ENCODE measurements around the gene FANCG.

Gene FANCG

GRCh38 chr9:35102769-35103659 lies 23.3 kb upstream of the FANCG start, which contains the start of gene STOML2:
Gene STOML2 (minus strand): TSS chr9:35103131. CDS start chr9:35103094, 37 bp downstream.
- DNase-seq, result peak; percentile 84

GRCh38 chr9:35102465-35102768 lies 22.7 kb upstream of the FANCG start:
- no peak for DNase-seq

DNA sequence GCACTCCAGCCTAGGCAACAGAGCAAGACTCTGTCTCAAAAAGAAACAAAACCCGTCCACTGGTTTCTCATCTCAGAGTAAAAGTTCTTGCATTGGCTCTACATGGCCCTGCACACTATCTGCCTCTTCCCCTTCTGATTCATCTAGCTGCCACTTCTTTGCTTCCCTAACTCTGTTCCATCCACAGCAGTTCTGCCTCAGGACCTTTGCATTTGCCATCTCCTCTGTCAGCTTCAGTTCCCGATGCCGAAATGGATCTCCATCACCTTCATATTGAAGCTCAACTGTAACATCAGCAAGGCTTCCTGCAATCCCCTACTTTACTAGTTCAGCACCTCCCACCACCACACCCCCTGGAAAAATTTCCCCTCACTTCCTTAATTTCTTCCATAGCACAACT lies 17.8 kb upstream of the FANCG start:
- no peak for DNase-seq

GRCh38 chr9:35096035-35096849 lies 16.5 kb upstream of the FANCG start, which contains the start of gene PIGO:
Gene PIGO (minus strand): TSS chr9:35096591. CDS start chr9:35095565, 1,026 bp downstream.
- DNase-seq, result peak; percentile 68

- no peak for DNase-seq
Measured at GRCh38 chr9:35091536-35091935, 11.8 kb upstream of the FANCG start.

DNA sequence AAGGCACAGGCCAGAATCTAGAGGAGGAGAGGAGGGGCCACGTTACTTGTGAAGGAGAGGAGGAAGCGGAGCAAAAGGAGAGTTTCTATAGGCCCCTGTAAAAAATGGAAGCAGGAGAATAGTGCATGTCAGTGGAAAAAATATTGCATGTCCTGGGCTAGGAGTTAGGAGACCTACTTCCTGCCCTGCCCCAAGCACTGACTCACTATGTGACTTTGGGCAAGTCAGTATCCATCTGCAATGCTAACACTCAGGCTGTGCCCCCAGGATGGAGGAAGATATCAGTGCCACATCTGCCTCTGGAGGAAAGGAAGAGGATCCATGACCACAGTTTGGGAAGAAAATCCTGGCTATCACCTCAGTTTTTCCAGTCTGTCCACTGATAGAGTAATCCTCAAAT lies 9.7 kb upstream of the FANCG start:
- DNase-seq, result no peak

DNA sequence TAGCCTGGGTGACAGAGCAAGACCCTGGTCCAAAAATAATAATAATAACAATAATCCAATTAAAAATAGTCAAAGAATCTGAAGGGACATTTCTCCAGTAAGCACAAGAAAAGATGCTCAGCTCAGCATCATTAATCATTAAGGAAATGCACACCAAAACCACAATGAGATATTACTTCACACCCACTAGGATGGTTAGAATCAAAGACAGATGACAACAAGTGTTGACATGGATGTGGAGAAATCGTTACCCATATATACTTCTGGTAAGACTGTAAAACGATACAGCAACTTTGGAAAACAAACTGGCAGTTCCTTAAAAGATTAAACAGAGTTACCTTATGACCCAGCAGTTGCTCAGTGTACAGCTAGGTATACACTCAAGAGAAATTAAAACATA lies 5.3 kb upstream of the FANCG start:
- DNase-seq, result no peak

DNA sequence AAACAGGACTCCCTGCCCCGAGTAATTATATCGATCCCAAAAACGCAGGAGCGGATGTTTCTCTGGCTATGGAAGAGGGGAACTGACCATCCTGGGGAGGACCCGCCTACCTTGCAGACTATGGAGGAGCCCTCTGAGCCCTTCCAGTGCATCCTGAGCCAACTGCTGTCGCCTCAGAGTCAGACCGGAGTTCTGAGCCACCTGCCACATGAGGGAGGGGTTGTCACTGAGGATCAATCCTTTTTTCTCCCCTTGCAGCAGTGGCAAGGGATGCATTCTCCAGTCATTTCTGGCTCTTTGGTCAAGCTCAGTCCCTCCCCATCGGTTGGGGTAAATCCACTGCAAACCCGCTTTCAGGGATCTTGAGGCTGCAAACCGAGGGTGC lies 709 bp downstream of the FANCG start:
- no peak for DNase-seq

DNA sequence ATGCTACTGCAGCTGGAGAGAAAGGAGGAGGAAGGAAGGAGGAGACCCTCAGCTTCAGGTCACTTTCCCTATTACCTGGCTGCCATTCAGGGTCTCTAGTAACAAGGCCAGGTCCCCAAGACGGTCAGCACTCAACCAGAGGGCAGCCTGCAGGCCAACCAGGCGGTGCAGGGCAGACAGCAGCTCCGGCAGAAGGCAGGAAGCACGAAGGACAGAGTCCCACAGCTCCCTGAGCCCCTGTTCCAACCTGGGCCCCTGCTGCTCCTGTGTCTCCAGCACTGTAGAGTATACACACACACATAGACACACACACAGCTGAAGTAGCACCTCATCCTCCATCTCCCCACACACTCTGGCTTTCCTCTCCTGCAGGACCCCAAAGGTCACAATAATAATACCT lies 1.7 kb downstream of the FANCG start:
- no peak for DNase-seq

GRCh38 chr9:35076848-35077247 lies 2.9 kb downstream of the FANCG start:
- DNase-seq, result no peak

DNA sequence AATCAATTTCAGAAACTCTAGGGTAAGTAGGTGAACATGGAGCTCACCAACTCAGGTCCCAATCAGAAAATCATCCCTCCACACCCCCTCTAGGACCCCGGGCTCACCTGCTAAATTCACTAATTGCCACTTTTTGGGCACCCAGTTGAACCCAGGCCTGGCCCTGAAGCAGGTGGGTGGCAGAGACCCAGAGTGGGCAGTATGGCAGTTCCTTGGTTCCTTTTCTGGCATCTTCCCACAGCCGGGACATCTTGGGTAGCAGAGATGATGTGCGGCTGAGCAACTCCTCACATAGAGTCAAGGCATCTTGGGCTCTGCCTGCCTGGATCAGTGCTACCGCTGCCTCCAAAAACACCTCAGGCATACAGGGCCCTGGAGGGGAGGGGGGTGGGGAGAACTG lies 4.4 kb downstream of the FANCG start:
- DNase-seq, result no peak

- DNase-seq, result no peak
Measured at GRCh38 chr9:35074791-35075190, 5.0 kb downstream of the FANCG start.

DNA sequence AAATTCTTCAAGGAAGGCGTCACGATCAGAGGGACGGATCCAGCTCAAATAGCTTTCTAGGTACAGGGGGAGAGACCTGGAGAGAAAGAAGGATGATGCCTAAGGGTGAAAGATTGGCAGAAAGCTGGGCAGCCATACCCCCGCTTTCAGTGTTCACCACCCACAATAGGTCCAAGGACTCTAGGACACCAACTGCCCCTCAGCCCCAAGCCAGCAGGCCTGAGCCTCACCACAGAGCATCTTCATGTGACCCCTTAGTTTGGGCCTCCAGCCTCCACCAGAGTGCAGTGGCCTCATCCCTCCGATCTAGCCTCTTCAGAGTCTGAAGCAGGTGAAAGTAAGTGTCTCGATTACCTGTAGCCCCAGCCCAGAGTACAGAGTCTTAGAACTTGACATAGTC lies 5.6 kb downstream of the FANCG start:
- no peak for DNase-seq

DNA sequence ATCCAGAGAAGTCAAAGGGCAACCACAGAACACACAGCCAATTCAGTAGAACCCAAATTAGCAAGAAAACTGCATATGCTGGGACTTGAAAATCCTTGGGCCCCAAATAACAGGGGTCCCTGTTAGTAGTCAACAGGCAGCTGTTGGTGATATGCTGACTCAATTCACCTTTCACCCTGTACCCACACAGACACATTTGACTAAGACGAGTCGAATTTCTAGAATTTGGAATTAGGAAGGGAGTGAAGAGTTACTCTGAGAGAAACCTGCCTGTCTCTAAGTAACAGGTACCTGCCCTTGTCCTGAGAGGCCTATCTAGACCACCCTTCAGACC lies 6.5 kb downstream of the FANCG start:
- DNase-seq, result no peak

DNA sequence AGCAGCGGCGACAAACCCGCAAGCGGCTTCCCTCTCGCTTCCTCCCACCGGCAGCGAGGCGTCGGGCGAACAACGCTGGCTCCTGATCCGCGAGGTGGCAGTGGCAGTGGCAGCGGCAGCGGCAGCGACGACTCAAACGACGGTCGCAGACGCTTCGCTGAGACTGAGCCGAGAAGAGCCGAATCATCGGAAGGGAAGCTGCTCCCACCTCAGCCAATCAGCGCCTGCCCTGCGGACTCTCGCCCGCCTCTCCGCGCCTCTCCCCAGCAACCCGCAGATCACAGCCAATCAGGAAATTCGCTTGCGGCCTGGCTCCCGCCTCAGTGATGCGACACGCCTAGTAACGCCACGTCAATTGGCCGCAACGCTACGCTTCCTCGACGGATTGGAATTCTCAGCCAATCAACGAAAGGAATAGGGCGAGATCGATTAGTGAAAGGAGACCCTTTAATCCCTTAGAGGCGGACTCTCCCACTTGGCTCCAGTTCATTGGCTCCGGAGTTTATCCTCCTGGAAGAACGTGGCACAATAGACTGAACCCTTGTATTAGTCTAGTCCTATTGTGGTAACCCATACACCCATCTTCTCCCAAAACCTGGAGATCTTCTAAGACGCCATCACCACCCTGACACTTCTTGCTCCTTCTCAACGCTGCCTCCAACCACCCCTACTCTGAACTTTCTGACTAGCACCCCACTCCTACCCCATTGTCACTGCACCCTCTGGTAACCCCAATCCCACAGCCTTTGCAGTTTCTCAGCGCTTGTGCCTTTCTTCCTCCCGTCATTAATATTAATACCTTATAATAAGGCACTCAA lies 7.1 kb downstream of the FANCG start, which contains the start of gene VCP:
Gene VCP, minus strand, starts transcription at position 165 of the 818 bp plus-strand sequence. CDS start 272 bp downstream, outside the sequence.
- peak; percentile 95 for DNase-seq

GRCh38 chr9:35071814-35072460 lies 7.8 kb downstream of the FANCG start:
- DNase-seq, result peak; percentile 19

DNA sequence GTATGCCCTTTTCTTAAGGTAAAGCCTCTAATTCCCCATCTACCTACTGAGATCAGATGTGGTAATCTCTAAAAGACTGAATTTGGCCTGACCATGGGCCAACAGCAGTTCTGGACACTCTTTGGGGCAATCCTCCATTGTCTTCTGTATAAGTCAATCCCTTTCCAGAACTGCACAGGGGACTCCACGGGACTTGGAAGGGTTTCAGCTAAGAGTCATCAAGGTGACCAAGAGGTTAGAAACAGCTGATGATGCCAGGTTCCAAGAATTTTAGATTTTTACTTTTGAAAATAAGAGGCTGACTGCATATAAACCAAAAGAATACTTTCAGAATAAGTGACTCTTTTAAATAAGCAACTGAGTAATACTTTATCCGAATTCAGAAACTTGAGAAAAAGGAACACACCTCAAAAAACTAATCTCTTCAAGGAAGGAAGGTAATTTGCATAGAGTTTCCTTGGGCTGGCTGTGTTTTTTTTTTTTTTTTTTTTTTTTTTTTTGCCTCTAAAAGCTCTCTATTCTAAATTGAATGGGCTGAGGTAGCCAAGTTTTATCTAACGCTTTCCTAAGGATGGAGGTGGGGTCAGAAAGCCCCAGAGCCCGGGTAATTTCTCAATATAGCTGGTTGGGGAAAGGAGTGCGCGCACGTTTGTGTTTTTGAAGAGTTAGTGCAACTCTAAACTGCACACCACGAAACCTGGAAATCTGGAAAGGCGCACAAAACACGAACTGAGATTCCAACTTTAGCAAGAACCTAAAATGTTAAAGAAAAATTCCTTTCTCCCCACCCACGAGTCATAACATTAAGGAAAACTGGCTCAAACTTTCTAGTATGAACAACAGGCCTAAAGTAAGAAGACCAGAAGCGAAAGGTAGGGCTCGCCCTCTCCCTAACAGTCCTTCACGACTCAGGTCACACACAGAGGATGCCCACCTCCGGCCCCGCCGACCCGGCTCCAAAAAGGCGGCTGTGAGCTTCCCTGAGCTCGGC lies 8.6 kb downstream of the FANCG start:
- DNase-seq, result no peak

DNA sequence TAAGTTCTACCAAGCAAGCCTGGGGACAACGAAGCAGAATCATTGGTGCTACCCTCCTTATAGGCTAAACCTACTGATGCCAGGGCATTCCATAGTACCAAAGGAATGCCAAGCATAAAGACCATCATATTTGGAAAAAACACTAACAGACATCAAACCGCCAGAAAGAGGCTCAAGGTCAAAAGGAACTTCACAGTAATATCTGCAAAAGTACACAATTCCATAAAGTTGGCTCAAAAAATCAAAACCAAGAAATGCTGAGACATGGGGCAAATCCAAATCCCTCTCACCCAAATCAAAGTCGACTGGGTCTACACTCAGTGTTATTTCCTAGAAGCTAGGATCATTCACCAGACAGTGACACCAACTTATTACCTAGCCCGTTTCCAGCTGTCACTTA lies 10.7 kb downstream of the FANCG start:
- no peak for DNase-seq

DNA sequence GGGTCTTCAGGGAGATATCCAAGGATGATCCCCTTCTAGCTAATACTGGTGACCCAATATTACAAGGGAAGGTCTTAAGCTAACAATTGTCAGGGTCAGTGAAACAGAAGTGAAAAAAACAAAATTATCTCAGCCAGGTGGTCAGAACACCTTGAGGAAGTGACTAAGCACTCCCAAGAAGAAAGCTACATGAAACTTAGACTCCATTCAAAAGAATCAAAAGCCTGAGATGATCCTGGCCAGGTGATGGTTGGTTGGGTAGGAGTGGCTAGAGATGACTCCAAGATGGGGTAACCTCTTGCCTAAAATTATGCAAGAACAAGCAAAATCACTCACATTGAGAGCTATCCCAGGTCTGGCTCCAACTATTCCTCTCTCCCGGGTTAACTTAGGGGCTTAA lies 12.7 kb downstream of the FANCG start:
- no peak for DNase-seq

GRCh38 chr9:35060548-35061207 lies 19.1 kb downstream of the FANCG start:
- no peak for DNase-seq

- no peak for DNase-seq
Measured at GRCh38 chr9:35059438-35059837, 20.3 kb downstream of the FANCG start.
